Duodenal mucosa (tissue), 2 donors: ENCODE measurements around the gene ARHGAP27.

Experiments
- H3K27ac ChIP-seq: one replicate; pipeline ENCODE4 v1.7.0; 2013; ENCODE audit warnings: low read depth, low read length
- H3K27me3 ChIP-seq, 2 donors: one replicate each; pipeline ENCODE4 v1.7.0; 2013; ENCODE audit warnings: low read length in 2 of 2, control low read depth in 1 of 2; ENCODE audit not compliant: insufficient read depth in 2 of 2, control insufficient read depth in 1 of 2
- H3K36me3 ChIP-seq, 2 donors: one replicate each; pipeline ENCODE4 v1.7.0; 2013; ENCODE audit warnings: low read length in 2 of 2, control low read depth in 1 of 2; ENCODE audit not compliant: insufficient read depth in 2 of 2, control insufficient read depth in 1 of 2
- H3K4me1 ChIP-seq, 2 donors: one replicate each; pipeline ENCODE4 v1.7.0; 2013; ENCODE audit warnings: low read length in 2 of 2, control low read depth in 1 of 2; ENCODE audit not compliant: insufficient read depth in 2 of 2, control insufficient read depth in 1 of 2
- H3K4me3 ChIP-seq, 2 donors: one replicate each; pipeline ENCODE4 v1.7.0; 2013; ENCODE audit warnings: low read length in 2 of 2, low read depth in 1 of 2
- H3K9ac ChIP-seq, 2 donors: one replicate each; pipeline ENCODE4 v1.7.0; 2013; ENCODE audit warnings: low read length in 2 of 2, low read depth in 1 of 2
- H3K9me3 ChIP-seq, 2 donors: one replicate each; pipeline ENCODE4 v1.7.0; 2013; ENCODE audit warnings: low read length in 2 of 2, control low read depth in 1 of 2; ENCODE audit not compliant: control insufficient read depth in 1 of 2

The ARHGAP27 gene

DNA sequence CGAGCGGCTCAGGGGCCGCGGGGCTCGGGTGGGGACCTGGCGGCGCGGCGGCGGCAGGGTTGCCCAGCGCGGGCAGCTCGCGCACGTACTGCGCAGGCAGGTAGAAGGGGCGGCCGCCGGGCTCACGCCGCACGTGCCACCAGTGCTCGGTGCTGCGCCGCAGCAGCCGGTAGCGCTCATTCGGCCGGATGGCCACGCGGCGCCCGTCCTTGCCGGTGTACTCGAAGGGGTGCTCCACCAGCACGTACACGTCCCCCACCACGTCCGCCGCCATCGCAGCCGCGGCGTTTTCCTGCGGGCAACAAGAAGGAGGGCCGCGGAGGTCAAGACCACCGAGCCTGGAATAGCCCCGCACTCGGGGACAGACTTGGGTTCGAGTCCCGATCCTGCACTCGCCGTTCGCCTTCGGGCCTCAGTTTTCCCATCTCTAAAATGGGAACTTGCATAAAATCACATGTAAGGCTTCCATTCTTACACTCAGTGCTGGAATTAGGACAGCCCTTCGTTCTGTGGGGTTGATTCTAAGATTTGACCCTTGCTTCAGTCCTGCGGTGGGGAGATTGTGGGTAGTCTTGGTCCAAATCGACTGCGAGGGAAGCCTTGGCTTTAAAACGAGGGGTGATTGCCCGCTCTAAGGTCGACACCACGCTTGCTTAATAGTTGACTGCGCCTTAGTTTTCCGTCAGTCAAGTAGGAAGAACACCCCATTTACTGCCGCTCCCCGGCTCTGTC lies 2.5 kb downstream of the ARHGAP27 start:
- peak overlapping the region in 1 of 2 donors; percentile 28 for H3K9ac ChIP-seq
- peaks cover 21 to 48% of the 10 kb centered on the region in 2 donors for H3K4me1 ChIP-seq
- no peak overlapping the region for H3K27ac ChIP-seq
- H3K9me3 ChIP-seq = no peaks in the 10 kb centered on the region
- H3K4me3 ChIP-seq = peak overlapping the region; percentile 70 to 72
- H3K36me3 ChIP-seq = no peaks in the 10 kb centered on the region
- H3K27me3 ChIP-seq = peaks cover 0 to 6% of the 10 kb centered on the region in 2 donors

DNA sequence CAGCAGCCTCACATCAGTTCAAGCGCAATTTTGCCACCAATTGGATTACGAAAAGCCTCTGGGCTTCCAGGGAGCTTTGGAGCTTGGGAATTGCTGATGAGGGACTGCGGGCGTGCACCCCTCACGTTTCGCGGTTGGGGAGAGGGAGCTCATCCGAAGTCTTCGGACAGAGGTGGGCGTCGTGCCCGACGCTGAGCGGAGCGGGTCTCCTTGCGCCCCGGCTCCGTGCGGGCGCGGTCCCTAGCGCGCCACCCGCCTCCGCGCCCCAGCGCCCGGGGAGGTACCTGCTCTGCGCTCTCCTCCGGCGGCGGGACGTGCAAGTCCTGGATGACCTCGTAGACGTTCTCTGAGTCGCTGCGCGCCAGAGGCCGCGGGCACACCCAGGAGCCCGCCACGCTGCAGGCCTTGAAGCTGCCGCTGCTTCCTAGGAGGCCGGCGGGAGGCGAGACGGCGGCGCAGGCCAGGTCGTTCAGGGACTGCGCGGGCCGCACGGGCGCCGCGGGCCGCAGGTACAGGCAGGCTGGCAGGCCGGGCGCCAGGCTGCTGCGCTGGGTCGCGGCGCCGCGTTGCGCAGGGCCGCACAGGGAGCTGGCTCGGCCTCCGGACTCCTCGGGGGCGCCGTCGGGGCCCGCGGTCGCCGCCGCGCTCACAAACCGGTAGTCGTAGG lies 3.2 kb downstream of the ARHGAP27 start:
- peaks cover 21 to 48% of the 10 kb centered on the region in 2 donors for H3K4me1 ChIP-seq
- no peak overlapping the region for H3K27ac ChIP-seq
- H3K4me3 ChIP-seq = peak overlapping the region in 1 of 2 donors; percentile 32

DNA sequence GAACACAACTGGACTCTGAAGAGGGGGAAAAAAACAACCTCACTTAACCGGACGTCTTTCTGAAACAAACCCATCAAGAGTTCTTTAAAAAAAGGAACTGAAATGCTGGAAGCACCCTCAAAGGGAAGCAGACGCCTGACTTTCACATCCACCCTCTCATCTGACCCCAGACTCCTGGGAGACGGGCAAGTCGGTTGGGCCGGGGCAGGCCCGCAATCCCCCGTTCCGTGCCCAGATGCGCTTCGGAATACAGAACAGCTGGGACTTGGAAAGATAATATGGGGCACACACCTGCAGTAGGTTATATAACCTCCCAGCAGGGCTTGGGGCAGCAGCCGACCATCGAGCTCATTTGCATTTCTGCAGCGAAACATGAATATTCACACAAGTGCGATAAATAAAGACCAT lies 3.7 kb downstream of the ARHGAP27 start:
- Histone ChIP-seq H3K27ac (no peak overlapping the region), H3K36me3 (no peaks in the 10 kb centered on the region), H3K9ac (no peak overlapping the region), H3K9me3 (no peaks in the 10 kb centered on the region), H3K4me1 (peaks cover 21 to 48% of the 10 kb centered on the region in 2 donors), H3K27me3 (peaks cover 0 to 6% of the 10 kb centered on the region in 2 donors), H3K4me3 (peak overlapping the region in 1 of 2 donors; percentile 32)

More for the DNA sequence above, 3.2 kb downstream of the ARHGAP27 start:
- Histone ChIP-seq H3K9me3 (no peaks in the 10 kb centered on the region), H3K36me3 (no peaks in the 10 kb centered on the region), H3K9ac (no peak overlapping the region), H3K27me3 (peaks cover 0 to 6% of the 10 kb centered on the region in 2 donors)

DNA sequence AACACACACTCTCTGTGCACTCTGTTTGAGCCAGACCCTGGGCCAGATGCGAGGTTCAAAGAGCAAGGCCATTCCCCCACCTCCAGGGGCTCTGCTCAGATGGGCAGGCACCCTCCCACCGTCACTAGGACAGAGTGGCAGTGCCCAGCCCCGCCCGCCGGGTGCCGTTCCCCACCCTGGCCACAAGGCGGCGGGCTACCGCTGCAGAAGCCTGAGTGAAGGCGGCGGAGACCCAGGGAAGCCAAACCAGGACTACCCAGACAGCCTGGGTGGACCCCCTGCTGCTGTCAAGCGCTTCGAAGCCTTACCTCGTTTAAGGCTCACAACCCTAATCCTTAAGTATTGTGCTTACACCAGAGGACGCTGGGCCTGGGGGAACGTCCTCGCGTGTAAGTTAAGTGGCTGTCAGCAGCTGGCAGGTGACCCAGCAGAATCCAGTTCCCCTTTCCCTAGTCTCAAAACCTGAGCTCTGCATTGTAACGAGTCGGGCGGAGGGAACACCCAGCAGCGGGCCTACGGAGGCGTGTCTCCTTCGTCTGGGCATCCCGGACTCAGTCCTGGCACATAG lies 4.5 kb downstream of the ARHGAP27 start:
- H3K27ac ChIP-seq = no peak overlapping the region
- no peak overlapping the region for H3K9ac ChIP-seq
- H3K9me3 ChIP-seq = no peaks in the 10 kb centered on the region
- H3K4me1 ChIP-seq = peaks cover 21 to 48% of the 10 kb centered on the region in 2 donors
- peaks cover 0 to 6% of the 10 kb centered on the region in 2 donors for H3K27me3 ChIP-seq
- no peaks in the 10 kb centered on the region for H3K36me3 ChIP-seq
- H3K4me3 ChIP-seq = peak overlapping the region in 1 of 2 donors; percentile 43

DNA sequence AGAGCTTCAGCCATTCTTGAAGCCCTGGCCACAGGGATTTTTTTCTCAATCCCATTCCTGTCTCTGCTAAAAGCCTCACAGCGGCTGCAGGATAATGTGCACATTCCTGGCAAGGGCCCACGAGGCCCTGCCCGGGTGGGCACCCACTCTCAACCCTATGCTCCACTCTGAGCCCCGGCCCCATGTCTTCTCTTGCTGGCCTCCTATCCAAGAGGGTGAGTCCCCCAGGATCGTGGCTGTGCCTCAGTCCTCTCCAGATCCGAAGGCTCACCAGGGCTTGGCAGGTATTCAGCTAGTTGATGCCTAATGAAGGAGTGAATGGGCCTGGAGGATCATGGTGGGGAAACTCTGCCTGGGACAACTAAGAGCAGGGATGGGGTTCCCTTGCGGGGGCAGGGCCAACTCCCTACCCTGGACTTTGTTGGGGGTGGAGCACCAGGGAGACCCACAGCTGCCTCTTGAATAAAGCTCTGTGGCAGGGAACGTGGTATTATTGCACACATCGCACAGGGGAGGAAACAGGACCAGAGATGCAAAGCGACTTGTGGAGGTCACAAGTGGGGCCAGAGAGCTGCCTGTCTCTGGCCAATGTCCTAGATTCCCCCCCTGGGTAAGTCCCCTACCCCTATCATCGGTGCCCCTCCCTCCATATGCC lies 5.4 kb downstream of the ARHGAP27 start:
- Histone ChIP-seq H3K4me1 (peaks cover 21 to 44% of the 10 kb centered on the region in 2 donors), H3K4me3 (no peak overlapping the region), H3K27me3 (peaks cover 0 to 6% of the 10 kb centered on the region in 2 donors), H3K9ac (no peak overlapping the region), H3K36me3 (no peaks in the 10 kb centered on the region), H3K9me3 (no peaks in the 10 kb centered on the region), H3K27ac (no peak overlapping the region)

DNA sequence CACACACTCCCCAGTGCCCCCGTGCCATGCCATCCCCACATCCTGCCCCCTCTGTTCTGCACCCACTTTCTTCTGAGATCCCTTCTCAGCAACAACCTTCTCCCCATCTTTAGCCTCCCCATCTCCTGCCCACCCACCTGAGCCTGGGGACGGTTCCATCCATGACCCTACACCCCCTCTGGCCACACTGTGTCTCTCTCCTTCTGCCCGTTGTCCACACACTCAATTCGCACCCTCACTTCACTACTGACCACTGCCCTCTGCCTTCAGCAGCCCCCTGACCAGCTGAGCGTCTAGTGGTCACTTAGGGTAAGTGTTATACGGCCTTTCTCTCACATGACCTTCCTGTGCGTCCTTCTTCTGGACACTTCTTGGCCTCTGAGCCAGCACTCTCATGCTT lies 6.1 kb downstream of the ARHGAP27 start:
- Histone ChIP-seq H3K27me3 (peaks cover 0 to 6% of the 10 kb centered on the region in 2 donors), H3K36me3 (no peaks in the 10 kb centered on the region), H3K4me1 (peaks cover 21 to 39% of the 10 kb centered on the region in 2 donors), H3K27ac (no peak overlapping the region), H3K4me3 (no peak overlapping the region), H3K9me3 (no peaks in the 10 kb centered on the region), H3K9ac (peak overlapping the region in 1 of 2 donors; percentile 43)

DNA sequence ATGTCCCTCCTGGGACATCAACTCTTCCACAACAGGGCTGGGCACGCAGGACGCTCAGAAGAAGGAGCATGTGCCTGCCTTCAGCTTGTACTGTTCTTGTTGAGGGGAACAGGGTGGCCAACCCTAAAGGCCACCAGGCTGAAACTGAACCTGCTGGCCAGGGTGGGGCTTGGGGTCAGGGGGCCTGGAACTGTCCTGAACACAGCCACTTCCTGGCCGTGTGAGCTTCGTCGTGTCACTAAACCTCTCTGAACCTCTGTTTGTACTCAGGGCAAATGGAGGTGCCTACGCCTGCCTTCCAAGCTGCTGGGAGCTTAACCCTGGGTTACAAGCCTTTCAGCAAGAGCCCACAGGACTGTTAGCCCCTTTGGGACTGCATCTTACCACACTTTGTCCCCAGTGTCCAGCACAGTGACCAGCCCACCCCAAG lies 6.7 kb downstream of the ARHGAP27 start:
- Histone ChIP-seq H3K4me1 (peaks cover 21 to 38% of the 10 kb centered on the region in 2 donors), H3K4me3 (no peak overlapping the region), H3K9ac (peak overlapping the region in 1 of 2 donors; percentile 43), H3K27ac (no peak overlapping the region), H3K9me3 (no peaks in the 10 kb centered on the region), H3K27me3 (peaks cover 0 to 6% of the 10 kb centered on the region in 2 donors), H3K36me3 (no peaks in the 10 kb centered on the region)

DNA sequence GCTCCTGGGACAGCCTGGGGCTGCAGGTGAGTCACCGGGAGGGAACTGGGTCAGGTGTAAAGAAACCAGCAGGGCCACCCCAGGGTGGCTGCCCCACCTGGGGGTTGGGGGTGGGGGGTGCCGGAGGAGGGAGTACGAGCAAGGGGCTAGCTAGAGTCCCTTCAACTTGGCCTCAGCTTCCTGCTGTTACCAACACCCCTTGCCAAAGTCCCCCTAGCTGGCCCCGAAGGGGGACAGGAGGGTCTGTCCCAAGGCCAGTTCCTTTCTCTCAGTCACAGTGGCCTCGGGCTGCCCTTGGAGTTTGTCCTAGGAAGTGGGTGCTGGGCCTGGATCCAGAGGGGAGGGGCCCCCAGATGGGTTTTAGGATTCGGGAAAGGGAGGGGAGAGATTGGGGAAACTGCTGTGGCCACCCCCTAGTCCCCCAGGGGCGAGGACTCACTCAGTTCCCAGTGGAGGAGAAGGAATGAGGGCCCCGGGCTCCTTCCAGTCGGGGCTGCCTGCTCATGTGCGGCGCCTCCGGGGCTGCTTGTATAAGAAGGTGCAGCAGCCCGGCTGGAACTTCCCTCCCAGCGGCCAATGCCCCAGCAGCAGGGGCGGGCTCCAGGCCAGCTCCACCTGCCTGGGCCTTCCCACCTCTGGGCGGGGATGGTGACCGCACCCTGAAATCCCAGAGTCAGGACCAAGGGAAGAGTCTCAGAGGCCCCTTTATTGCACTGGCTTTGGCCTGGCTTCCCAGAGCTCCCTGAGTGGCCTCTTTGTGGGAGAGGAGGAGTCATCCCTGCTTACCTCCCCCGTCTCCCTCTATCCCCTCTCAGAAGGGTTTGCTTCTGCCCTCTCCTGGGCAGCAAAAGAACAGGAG lies 7.3 kb downstream of the ARHGAP27 start:
- Histone ChIP-seq H3K27ac (peak overlapping the region; percentile 89), H3K9ac (peak overlapping the region; percentile 85 to 94), H3K9me3 (no peaks in the 10 kb centered on the region), H3K4me3 (peak overlapping the region; percentile 78), H3K36me3 (no peaks in the 10 kb centered on the region), H3K27me3 (peaks cover 0 to 4% of the 10 kb centered on the region in 2 donors), H3K4me1 (peaks cover 18 to 33% of the 10 kb centered on the region in 2 donors)

DNA sequence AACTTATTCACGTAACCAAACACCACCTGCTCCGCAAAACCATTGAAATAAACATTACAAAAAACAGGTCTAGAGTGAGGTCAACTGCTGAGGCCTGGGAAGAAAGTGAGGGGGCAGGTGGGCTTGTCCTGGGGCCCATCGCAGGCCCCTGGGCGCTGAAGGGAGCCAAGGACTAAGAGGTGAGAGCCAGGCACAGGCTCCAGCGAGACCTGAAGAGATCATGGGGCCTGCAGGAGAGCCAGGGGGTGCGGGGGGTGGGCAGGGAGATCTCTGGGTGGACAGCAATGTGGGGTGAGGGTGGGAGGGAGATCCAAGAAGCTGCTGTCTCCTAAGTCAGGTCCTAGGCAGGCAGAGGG lies 7.9 kb downstream of the ARHGAP27 start:
- Histone ChIP-seq H3K4me3 (peak overlapping the region; percentile 78), H3K36me3 (peaks cover 0 to 1% of the 10 kb centered on the region in 2 donors), H3K27ac (peak overlapping the region; percentile 89)

More for the DNA sequence above, 7.9 kb downstream of the ARHGAP27 start:
- Histone ChIP-seq H3K9ac (peak overlapping the region; percentile 85 to 94), H3K9me3 (no peaks in the 10 kb centered on the region), H3K4me1 (peaks cover 18 to 29% of the 10 kb centered on the region in 2 donors), H3K27me3 (no peaks in the 10 kb centered on the region)
